Measurements from ENCODE around the gene MPZL2.
"Not testable (repeated sequence)": the region's sequence is repeated elsewhere in the genome, so short reads cannot be mapped to it uniquely, and the experiment has no call there.

The MPZL2 gene

GRCh38 chr11:118263695-118264568 is at the start of gene MPZL2:
Gene MPZL2 (minus strand): TSS chr11:118264297. CDS start chr11:118264153, 144 bp downstream.
- no peak for DNase-seq

- DNase-seq = no peak
Measured at GRCh38 chr11:118313242-118313641, 49.1 kb upstream of the MPZL2 start.

- DNase-seq = no peak
Measured at GRCh38 chr11:118312328-118312727, 48.2 kb upstream of the MPZL2 start.

GRCh38 chr11:118311518-118311917 is 47.4 kb upstream of the MPZL2 start:
- no peak for DNase-seq

- DNase-seq = no peak
Measured at GRCh38 chr11:118310781-118311485, 46.8 kb upstream of the MPZL2 start.

GRCh38 chr11:118310271-118310670 is 46.2 kb upstream of the MPZL2 start:
- no peak for DNase-seq

- not testable (repeated sequence) for DNase-seq
Measured at GRCh38 chr11:118308995-118309528, 45.0 kb upstream of the MPZL2 start.

- DNase-seq = no peak
Measured at GRCh38 chr11:118306556-118306955, 42.5 kb upstream of the MPZL2 start.

GRCh38 chr11:118305726-118306125 is 41.6 kb upstream of the MPZL2 start:
- DNase-seq = no peak

GRCh38 chr11:118304568-118305248 is 40.6 kb upstream of the MPZL2 start, which contains the start of gene CD3E:
Gene CD3E (plus strand): TSS chr11:118304730. CDS start chr11:118304953, 223 bp downstream.
- DNase-seq = no peak

- no peak for DNase-seq
Measured at GRCh38 chr11:118304227-118304567, 40.1 kb upstream of the MPZL2 start.

- no peak for DNase-seq
Measured at GRCh38 chr11:118301600-118302195, 37.6 kb upstream of the MPZL2 start.

- no peak for DNase-seq
Measured at GRCh38 chr11:118295815-118296454, 31.8 kb upstream of the MPZL2 start.

- no peak for DNase-seq
Measured at GRCh38 chr11:118295199-118295598, 31.1 kb upstream of the MPZL2 start.

- DNase-seq = no peak
Measured at GRCh38 chr11:118294053-118294452, 30.0 kb upstream of the MPZL2 start.

- no peak for DNase-seq
Measured at GRCh38 chr11:118291477-118292135, 27.5 kb upstream of the MPZL2 start.

- no peak for DNase-seq
Measured at GRCh38 chr11:118290923-118291322, 26.8 kb upstream of the MPZL2 start.

GRCh38 chr11:118289401-118289800 is 25.3 kb upstream of the MPZL2 start:
- DNase-seq = no peak

GRCh38 chr11:118287006-118287405 is 22.9 kb upstream of the MPZL2 start:
- no peak for DNase-seq

- no peak for DNase-seq
Measured at GRCh38 chr11:118286545-118286944, 22.4 kb upstream of the MPZL2 start.

- no peak for DNase-seq
Measured at GRCh38 chr11:118283756-118284350, 19.8 kb upstream of the MPZL2 start.
